Right atrium auricular region (tissue), 2 donors: ENCODE results near the gene SPSB3. TPM values are rescaled to one million over a fixed set of nuclear protein-coding genes. Genes with fewer than 3 reads are reported as not detected.

Experiments
- DNase-seq: peaks from one replicate; pipeline ENCODE4 v3.0.0-alpha.2; 2019; ENCODE audit warnings: low spot score
- H3K27ac ChIP-seq, 2 donors: fragments of 200-600 bp; sonication (generic); 1 replicate in 1 of 2; 2 replicates in 1 of 2; pipeline ENCODE4 v1.5.1; 2016 to 2019
- H3K27me3 ChIP-seq, 2 donors: fragments of 200-600 bp; sonication (generic); one replicate each; pipeline versions ENCODE4 v1.5.1 to v1.6.0; 2017 to 2019
- H3K36me3 ChIP-seq: fragments of 200-600 bp; sonication (generic); one replicate; pipeline ENCODE4 v1.5.1; 2016
- H3K4me1 ChIP-seq, 2 donors: fragments of 200-600 bp; sonication (generic); one replicate each; pipeline versions ENCODE4 v1.5.1 to v1.6.0; 2017 to 2019
- H3K4me3 ChIP-seq, 2 donors: fragments of 200-600 bp; sonication (generic); 1 replicate in 1 of 2; 2 replicates in 1 of 2; pipeline ENCODE4 v1.5.1; 2017 to 2019; ENCODE audit warnings: mild to moderate bottlenecking in 1 of 2, moderate library complexity in 1 of 2
- H3K9me3 ChIP-seq, 2 donors: fragments of 200-600 bp; sonication (generic); one replicate each; pipeline ENCODE4 v1.5.1; 2019
- CTCF ChIP-seq, 2 donors: fragments of 200-600 bp; sonication (generic); IDR thresholded peaks; one replicate each; pipeline ENCODE4 v1.5.1; 2019; ENCODE audit warnings: antibody characterized with exemption in 2 of 2
- total RNA-seq, 2 donors: library from RNA; depleted of rRNA; stranded (reverse); fragments of >200 nt; gene quantifications; one replicate each; pipeline ENCODE4 v1.1.0, GENCODE V29; 2016

SPSB3 gene
- total RNA-seq, 2 donors from 2014 or later = 41.9 to 49.0 TPM

- peak in 1 of 2 donors; percentile 46 for TF ChIP-seq CTCF (IDR thresholded peaks at IDR 0.05)
- Histone ChIP-seq H3K36me3 (peaks cover 91% of the 10 kb centered on the region), H3K4me3 (no peak overlapping the region), H3K9me3 (no peaks in the 10 kb centered on the region), H3K27me3 (no peaks in the 10 kb centered on the region), H3K27ac (no peak overlapping the region), H3K4me1 (no peaks in the 10 kb centered on the region)
- DNase-seq = no peak
These were observed 18.6 kb downstream of the SPSB3 start for GRCh38 chr16:1763521-1764511.

- no peak for TF ChIP-seq CTCF (IDR thresholded peaks at IDR 0.05)
- Histone ChIP-seq H3K4me3 (no peak overlapping the region), H3K27me3 (no peaks in the 10 kb centered on the region), H3K9me3 (no peaks in the 10 kb centered on the region), H3K4me1 (no peaks in the 10 kb centered on the region), H3K36me3 (peaks cover 89% of the 10 kb centered on the region), H3K27ac (no peak overlapping the region)
- DNase-seq = no peak
These were observed 19.4 kb downstream of the SPSB3 start for GRCh38 chr16:1762879-1763520.

DNA sequence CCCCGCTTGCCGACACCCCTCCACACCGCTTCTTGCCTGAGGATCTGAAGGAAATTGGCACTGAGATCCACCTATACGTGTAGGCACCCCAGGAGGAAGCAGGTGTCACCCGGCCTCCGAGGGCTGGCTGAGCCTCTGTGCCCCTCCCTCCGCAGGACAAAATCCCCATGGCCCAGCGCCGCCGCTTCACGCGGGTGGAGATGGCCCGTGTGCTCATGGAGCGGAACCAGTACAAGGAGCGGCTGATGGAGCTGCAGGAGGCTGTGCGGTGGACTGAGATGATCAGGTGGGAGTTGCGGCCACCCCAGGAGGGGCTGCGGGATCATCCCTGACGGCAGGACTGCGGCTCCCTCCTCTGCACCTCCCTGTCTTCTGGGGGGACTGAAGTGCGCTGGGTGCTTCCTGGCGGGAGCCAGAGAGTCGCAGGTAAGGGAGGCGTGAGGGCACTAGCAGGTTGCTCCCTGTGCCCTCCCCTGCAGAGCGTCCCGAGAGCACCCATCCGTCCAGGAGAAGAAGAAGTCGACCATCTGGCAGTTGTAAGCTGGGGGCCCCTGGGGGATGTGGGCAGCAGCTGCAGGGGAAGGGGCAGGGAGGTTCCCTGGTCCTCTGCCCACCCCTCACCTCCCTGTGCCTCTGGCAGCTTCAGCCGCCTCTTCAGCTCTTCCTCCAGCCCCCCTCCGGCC, 20.0 kb downstream of the SPSB3 start:
- no peaks in the 10 kb centered on the region for H3K9me3 ChIP-seq
- TF ChIP-seq CTCF (IDR thresholded peaks at IDR 0.05) = no peak
- no peak overlapping the region for H3K4me3 ChIP-seq
- H3K4me1 ChIP-seq = no peaks in the 10 kb centered on the region
- H3K36me3 ChIP-seq = peaks cover 89% of the 10 kb centered on the region
- H3K27me3 ChIP-seq = no peaks in the 10 kb centered on the region
- H3K27ac ChIP-seq = no peak overlapping the region
- DNase-seq = no peak

- Histone ChIP-seq H3K36me3 (peaks cover 83% of the 10 kb centered on the region), H3K27ac (no peak overlapping the region), H3K4me3 (no peak overlapping the region), H3K9me3 (no peaks in the 10 kb centered on the region), H3K27me3 (no peaks in the 10 kb centered on the region), H3K4me1 (no peaks in the 10 kb centered on the region)
- TF ChIP-seq CTCF (IDR thresholded peaks at IDR 0.05) = no peak
- no peak for DNase-seq
These were observed 20.6 kb downstream of the SPSB3 start for GRCh38 chr16:1761751-1762150.

DNA sequence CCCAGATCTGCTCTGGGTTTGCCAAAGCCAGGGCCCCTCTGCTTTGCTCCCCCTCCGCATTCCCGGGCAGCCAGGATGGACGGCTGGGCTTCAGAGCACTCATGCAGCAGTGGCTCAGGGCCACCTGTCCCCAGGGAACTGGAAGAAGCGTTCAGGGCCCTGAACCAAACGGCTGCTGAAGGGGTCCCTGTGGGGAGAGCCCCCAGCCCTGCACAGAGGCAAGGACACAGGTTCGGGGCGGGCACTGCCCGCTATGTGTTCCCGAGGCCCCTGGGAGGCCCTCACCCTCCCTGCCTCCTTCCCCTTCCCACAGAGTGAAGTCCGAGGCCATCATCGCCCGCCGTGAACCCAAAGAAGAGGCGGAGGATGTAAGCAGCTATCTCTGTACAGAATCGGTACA, 21.5 kb downstream of the SPSB3 start:
- no peak for TF ChIP-seq CTCF (IDR thresholded peaks at IDR 0.05)
- no peaks in the 10 kb centered on the region for H3K9me3 ChIP-seq
- no peak overlapping the region for H3K27ac ChIP-seq
- H3K36me3 ChIP-seq = peaks cover 75% of the 10 kb centered on the region
- no peaks in the 10 kb centered on the region for H3K4me1 ChIP-seq
- no peaks in the 10 kb centered on the region for H3K27me3 ChIP-seq
- no peak overlapping the region for H3K4me3 ChIP-seq
- no peak for DNase-seq
